Smooth muscle cell (in vitro differentiated cells): ENCODE data around the gene RCSD1. TPM values are rescaled to one million over a fixed set of nuclear protein-coding genes. Genes with fewer than 3 reads are reported as not detected.
A peak's percentile ranks its signal among the peaks of the same experiment; 100 is the strongest.

Experiments used
- DNase-seq: peaks from one replicate; lab custom pipeline; 2025; ENCODE audit not compliant: unreplicated experiment; lab: John Stamatoyannopoulos, UW
- H2AFZ ChIP-seq: fragments of 200-600 bp; sonication (generic); 2 replicates; pipeline ENCODE4 v1.6.0; 2016; ENCODE audit warnings: antibody characterized with exemption, low read depth, mild to moderate bottlenecking
- H3F3A ChIP-seq: fragments of 200-600 bp; sonication (generic); 2 replicates; pipeline ENCODE4 v1.6.0; 2017; ENCODE audit warnings: antibody characterized with exemption, low read depth
- H3K27ac ChIP-seq: fragments of 200-600 bp; sonication (generic); 2 replicates; pipeline ENCODE4 v1.5.1; 2016; ENCODE audit warnings: low read depth, mild to moderate bottlenecking
- H3K27me3 ChIP-seq: fragments of 200-600 bp; sonication (generic); 2 replicates; pipeline ENCODE4 v1.6.1; 2016; ENCODE audit warnings: low read depth, mild to moderate bottlenecking
- H3K36me3 ChIP-seq: fragments of 200-600 bp; sonication (generic); 2 replicates; pipeline ENCODE4 v1.5.1; 2016; ENCODE audit warnings: low read depth
- H3K4me1 ChIP-seq: fragments of 200-600 bp; sonication (generic); 2 replicates; pipeline ENCODE4 v1.5.1; 2016; ENCODE audit warnings: low read depth
- H3K4me2 ChIP-seq: fragments of 200-600 bp; sonication (generic); 2 replicates; pipeline ENCODE4 v1.6.0; 2016; ENCODE audit warnings: mild to moderate bottlenecking
- H3K4me3 ChIP-seq: fragments of 200-600 bp; sonication (generic); 2 replicates; pipeline ENCODE4 v1.5.1; 2016; ENCODE audit warnings: mild to moderate bottlenecking
- H3K79me2 ChIP-seq: fragments of 200-600 bp; sonication (generic); 2 replicates; pipeline ENCODE4 v1.6.0; 2016; ENCODE audit warnings: low read depth, mild to moderate bottlenecking
- H3K9ac ChIP-seq: fragments of 200-600 bp; sonication (generic); 2 replicates; pipeline ENCODE4 v1.6.0; 2016; ENCODE audit warnings: low read depth
- H3K9me3 ChIP-seq: fragments of 200-600 bp; sonication (generic); replicated peaks from 2 replicates; pipeline ENCODE4 v1.5.1; 2016; ENCODE audit warnings: low read depth
- H4K20me1 ChIP-seq: fragments of 200-600 bp; sonication (generic); 2 replicates; pipeline ENCODE4 v1.6.0; 2016; ENCODE audit warnings: low read depth
- WGBS: methylation state at CpG from one replicate; pipeline ENCODE4 v1.1.7; 2016; ENCODE audit warnings: low lambda C conversion rate; 5-methylcytosine and 5-hydroxymethylcytosine counted together
- polyA plus RNA-seq: library from polyadenylated mRNA; unstranded; fragments of >200 nt; fragmentation: Nextera tagmentation; extraction: Ambion mirVana; gene quantifications from 2 replicates; pipeline ENCODE4 v1.2.1, GENCODE V29; 2016
- total RNA-seq: library from RNA; depleted of rRNA; stranded (reverse); fragments of >200 nt; gene quantifications from 2 replicates; pipeline ENCODE4 v1.2.3, GENCODE V29; 2014
- TF ChIP-seq, protein P1 (sequence below): fragments of 200-600 bp; sonication (generic); IDR thresholded peaks from 2 replicates; pipeline ENCODE4 v1.5.1; 2017; ENCODE audit warnings: borderline replicate concordance, mild to moderate bottlenecking, antibody characterized with exemption; ENCODE audit not compliant: insufficient read depth, poor library complexity, severe bottlenecking

Gene RCSD1
- total and polyA plus RNA-seq, 2 experiments from 2014 or later, result 0.40 TPM; not detected in 1

DNA sequence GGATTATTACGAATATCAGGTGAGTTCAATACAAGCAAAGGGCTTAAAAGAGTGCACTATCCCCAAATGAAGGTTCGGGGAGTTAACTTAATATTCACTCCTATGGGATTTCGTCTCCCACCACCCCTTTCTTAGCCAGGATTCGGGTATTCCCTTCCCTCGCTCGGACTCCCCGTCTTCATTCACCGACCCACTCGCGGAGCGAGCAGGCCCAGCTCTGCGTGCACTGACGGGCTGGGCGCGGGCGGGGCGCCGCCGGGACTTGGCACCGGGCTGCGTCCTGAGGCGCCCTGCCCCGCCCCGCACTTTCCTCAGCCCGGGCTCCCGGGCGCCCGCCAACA, 84.0 kb downstream of the RCSD1 start:
- H3K27me3 ChIP-seq, result no peaks in the 10 kb centered on the region
- peak overlapping the region; percentile 92 for H2AFZ ChIP-seq
- no peaks in the 10 kb centered on the region for H3K79me2 ChIP-seq
- 0% methylated on average over 25 of the region's 28 CpGs for WGBS
- peaks cover 11% of the 10 kb centered on the region for H3F3A ChIP-seq
- no peaks in the 10 kb centered on the region for H4K20me1 ChIP-seq
- peak overlapping the region; percentile 98 for H3K4me2 ChIP-seq
- no peaks in the 10 kb centered on the region for H3K36me3 ChIP-seq
- H3K4me1 ChIP-seq, result peaks cover 7% of the 10 kb centered on the region
- no peaks in the 10 kb centered on the region for H3K9me3 ChIP-seq
- H3K4me3 ChIP-seq, result peak overlapping the region; percentile 85
- DNase-seq, result no peak
- peak overlapping the region; percentile 38 for H3K27ac ChIP-seq
- H3K9ac ChIP-seq, result peak overlapping the region; percentile 62
- TF ChIP-seq, protein P1, sequence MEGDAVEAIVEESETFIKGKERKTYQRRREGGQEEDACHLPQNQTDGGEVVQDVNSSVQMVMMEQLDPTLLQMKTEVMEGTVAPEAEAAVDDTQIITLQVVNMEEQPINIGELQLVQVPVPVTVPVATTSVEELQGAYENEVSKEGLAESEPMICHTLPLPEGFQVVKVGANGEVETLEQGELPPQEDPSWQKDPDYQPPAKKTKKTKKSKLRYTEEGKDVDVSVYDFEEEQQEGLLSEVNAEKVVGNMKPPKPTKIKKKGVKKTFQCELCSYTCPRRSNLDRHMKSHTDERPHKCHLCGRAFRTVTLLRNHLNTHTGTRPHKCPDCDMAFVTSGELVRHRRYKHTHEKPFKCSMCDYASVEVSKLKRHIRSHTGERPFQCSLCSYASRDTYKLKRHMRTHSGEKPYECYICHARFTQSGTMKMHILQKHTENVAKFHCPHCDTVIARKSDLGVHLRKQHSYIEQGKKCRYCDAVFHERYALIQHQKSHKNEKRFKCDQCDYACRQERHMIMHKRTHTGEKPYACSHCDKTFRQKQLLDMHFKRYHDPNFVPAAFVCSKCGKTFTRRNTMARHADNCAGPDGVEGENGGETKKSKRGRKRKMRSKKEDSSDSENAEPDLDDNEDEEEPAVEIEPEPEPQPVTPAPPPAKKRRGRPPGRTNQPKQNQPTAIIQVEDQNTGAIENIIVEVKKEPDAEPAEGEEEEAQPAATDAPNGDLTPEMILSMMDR, result no peak

GRCh38 chr1:167714439-167715156, 84.6 kb downstream of the RCSD1 start:
- H3K4me1 ChIP-seq, result peaks cover 9% of the 10 kb centered on the region
- H3K4me2 ChIP-seq, result peak overlapping the region; percentile 98
- no peaks in the 10 kb centered on the region for H3K27me3 ChIP-seq
- H3K4me3 ChIP-seq, result peak overlapping the region; percentile 85
- no peaks in the 10 kb centered on the region for H3K79me2 ChIP-seq
- peak overlapping the region; percentile 62 for H3K9ac ChIP-seq
- peak overlapping the region; percentile 92 for H2AFZ ChIP-seq
- WGBS, result 1% methylated on average over 50 of the region's 50 CpGs
- no peaks in the 10 kb centered on the region for H4K20me1 ChIP-seq
- H3F3A ChIP-seq, result peaks cover 11% of the 10 kb centered on the region
- H3K36me3 ChIP-seq, result no peaks in the 10 kb centered on the region
- H3K27ac ChIP-seq, result peak overlapping the region; percentile 51
- DNase-seq, result peak; percentile 85
- TF ChIP-seq, protein P1, result no peak
- H3K9me3 ChIP-seq, result no peaks in the 10 kb centered on the region

- Histone ChIP-seq H3K27me3 (no peaks in the 10 kb centered on the region), H3F3A (peaks cover 11% of the 10 kb centered on the region), H3K79me2 (no peaks in the 10 kb centered on the region), H4K20me1 (no peaks in the 10 kb centered on the region), H3K4me3 (peak overlapping the region; percentile 85), H3K9ac (peak overlapping the region; percentile 80), H3K4me1 (peaks cover 9% of the 10 kb centered on the region), H3K27ac (peak overlapping the region; percentile 74), H3K36me3 (no peaks in the 10 kb centered on the region), H2AFZ (peak overlapping the region; percentile 98), H3K9me3 (no peaks in the 10 kb centered on the region), H3K4me2 (peak overlapping the region; percentile 98)
- under 1% methylated on average over 26 of the region's 26 CpGs for WGBS
- TF ChIP-seq, protein P1, result peak; percentile 84
- peak; percentile 55 for DNase-seq
Measured at GRCh38 chr1:167715157-167715999, 85.3 kb downstream of the RCSD1 start.
